Endothelial cell of umbilical vein (primary cell): Measurements from ENCODE around the gene TTC21A. TPM values are rescaled to one million over a fixed set of nuclear protein-coding genes. Genes with fewer than 3 reads are reported as not detected.

Source experiments
- BruUV-seq: library from RNA; stranded (reverse); fragments of 400-500 nt; replicated peaks from 2 replicates; lab custom pipeline; 2021; lab: Mats Ljungman, UMichigan
- CTCF ChIA-PET: fragments of 300-600, 350-600 bp; sonication (Branson Sonifier 250); formaldehyde crosslinking; loops from one replicate; lab custom pipeline; 2021; ENCODE audit warnings: antibody characterized with exemption, inconsistent platforms; lab: Charles Lee
- POLR2A ChIA-PET: fragments of 300-600, 350-600 bp; sonication (Branson Sonifier 250); formaldehyde crosslinking; loops from one replicate; lab custom pipeline; 2021; ENCODE audit warnings: antibody characterized with exemption, inconsistent platforms; lab: Charles Lee
- DNase-seq: peaks from one replicate; pipeline ENCODE4 v3.0.0-alpha.2; 2011; ENCODE audit warnings: low read depth, low spot score
- FAIRE-seq: peaks from 2 replicates; lab custom pipeline; 2011; peaks lifted over from hg19 to GRCh38; lab: Jason Lieb, UNC
- H2AFZ ChIP-seq: 2 replicates; pipeline ENCODE4 v1.6.0; 2012; ENCODE audit warnings: low read depth, low read length, control low read depth, inconsistent platforms
- H3K27ac ChIP-seq: 2 replicates; pipeline ENCODE4 v1.5.1; 2011; ENCODE audit warnings: low read depth, mild to moderate bottlenecking, control low read depth, low read length, moderate library complexity; ENCODE audit not compliant: insufficient read depth
- H3K27me3 ChIP-seq, 2 experiments: 2 replicates each; pipeline versions ENCODE4 v1.6.0 to v1.6.1; 2011; ENCODE audit warnings: low read length in 2 of 2, mixed read lengths in 1 of 2; ENCODE audit not compliant: control insufficient read depth in 2 of 2, insufficient read depth in 2 of 2
- H3K36me3 ChIP-seq, 2 experiments: 2 replicates in 1 of 2; 3 replicates in 1 of 2; pipeline ENCODE4 v1.5.1; 2011; ENCODE audit warnings: low read length in 2 of 2, mild to moderate bottlenecking in 1 of 2, moderate library complexity in 1 of 2; ENCODE audit not compliant: control insufficient read depth in 2 of 2, insufficient read depth in 2 of 2; ENCODE audit errors: extremely low read depth in 1 of 2
- H3K4me1 ChIP-seq: 3 replicates; pipeline ENCODE4 v1.5.1; 2011; ENCODE audit warnings: mild to moderate bottlenecking, low read length; ENCODE audit not compliant: control insufficient read depth, insufficient read depth; ENCODE audit errors: extremely low read depth
- H3K4me2 ChIP-seq: 2 replicates; pipeline ENCODE4 v1.6.1; 2011; ENCODE audit warnings: low read length, control low read depth, mixed read lengths; ENCODE audit not compliant: insufficient read depth
- H3K4me3 ChIP-seq, 3 experiments: fragments of 200-600 bp in 1 of 3; sonication (generic), shearing (Covaris generic) in 1 of 3; replicated peaks in 1 of 3; 2 replicates each; pipeline ENCODE4 v1.5.1; 2011 to 2016; ENCODE audit warnings: control low read depth in 3 of 3, low read length in 3 of 3, mild to moderate bottlenecking in 2 of 3, inconsistent platforms in 1 of 3, low read depth in 1 of 3, moderate library complexity in 1 of 3; ENCODE audit not compliant: insufficient read depth in 1 of 3
- H3K79me2 ChIP-seq: 2 replicates; pipeline ENCODE4 v1.6.0; 2012; ENCODE audit warnings: low read length, inconsistent platforms; ENCODE audit not compliant: control insufficient read depth, insufficient read depth
- H3K9ac ChIP-seq: replicated peaks from 2 replicates; pipeline ENCODE3; 2011; ENCODE audit warnings: low read length, control low read depth; ENCODE audit not compliant: insufficient read depth; ENCODE audit errors: extremely low read depth
- H3K9me1 ChIP-seq: replicated peaks from 3 replicates; pipeline ENCODE4 v1.6.0; 2011; ENCODE audit warnings: mild to moderate bottlenecking, low read length; ENCODE audit not compliant: control insufficient read depth, insufficient read depth; ENCODE audit errors: extremely low read depth
- H3K9me3 ChIP-seq: replicated peaks from 2 replicates; pipeline ENCODE4 v1.5.1; 2012; ENCODE audit warnings: low read length, inconsistent platforms; ENCODE audit not compliant: control insufficient read depth, insufficient read depth
- H4K20me1 ChIP-seq: replicated peaks from 2 replicates; pipeline ENCODE3; 2011; ENCODE audit warnings: mild to moderate bottlenecking, low read length; ENCODE audit not compliant: control insufficient read depth, insufficient read depth; ENCODE audit errors: extremely low read depth
- CTCF ChIP-seq, 2 donors: IDR thresholded peaks; 1 replicate in 1 of 2; 2 replicates in 1 of 2; pipeline ENCODE4 v1.5.1; 2011; ENCODE audit warnings: low read length in 2 of 2, mild to moderate bottlenecking in 2 of 2, moderate library complexity in 2 of 2, control low read depth in 1 of 2, inconsistent platforms in 1 of 2, low read depth in 1 of 2; ENCODE audit not compliant: insufficient read depth in 1 of 2; ENCODE audit errors: extremely low read depth in 1 of 2
- EZH2 ChIP-seq: IDR thresholded peaks from 2 replicates; pipeline ENCODE4 v1.6.1; 2012; ENCODE audit warnings: borderline replicate concordance, low read depth, mild to moderate bottlenecking, moderate library complexity, low read length, inconsistent platforms; ENCODE audit not compliant: severe bottlenecking
- FOS ChIP-seq: IDR thresholded peaks from 2 replicates; pipeline ENCODE4 v1.6.1; 2011; ENCODE audit warnings: mild to moderate bottlenecking, low read length, moderate library complexity, borderline replicate concordance; ENCODE audit not compliant: insufficient read depth
- GATA2 ChIP-seq: IDR thresholded peaks from 2 replicates; pipeline ENCODE4 v1.7.0; 2011; ENCODE audit warnings: low read depth, mild to moderate bottlenecking, moderate library complexity, mixed read lengths, low read length; ENCODE audit not compliant: insufficient read length, insufficient read depth
- JUN ChIP-seq: IDR thresholded peaks from 2 replicates; pipeline ENCODE4 v1.6.1; 2011; ENCODE audit warnings: borderline replicate concordance, low read depth; ENCODE audit not compliant: insufficient read length, insufficient read depth
- MYC ChIP-seq: IDR thresholded peaks from one replicate; pipeline ENCODE4 v1.6.1; 2011; ENCODE audit warnings: mild to moderate bottlenecking, low read depth, low read length
- POLR2A ChIP-seq: IDR thresholded peaks from 2 replicates; pipeline ENCODE4 v1.6.1; 2012; ENCODE audit warnings: low read depth, mild to moderate bottlenecking, control low read depth, low read length
- POLR2AphosphoS5 ChIP-seq: IDR thresholded peaks from 2 replicates; pipeline ENCODE4 v1.6.1; 2012; ENCODE audit warnings: low read depth, mild to moderate bottlenecking, control low read depth, low read length, moderate library complexity; ENCODE audit not compliant: insufficient read depth
- dilution Hi-C: fragments of 300-500 bp; cut with MboI; formaldehyde crosslinking; loops from one replicate; pipeline ENCODE4 v1.15.0; 2019; ENCODE audit warnings: low sequenced_read_pairs; ENCODE audit not compliant: extremely low pct_ligation_motif_present
- intact Hi-C: fragments of 100-400 bp; cut with micrococcal nuclease; formaldehyde crosslinking; loops from one replicate; pipeline ENCODE4 v1.10.0; 2022
- polyA plus RNA-seq, 4 experiments: library from polyadenylated mRNA; depleted of rRNA in 3 of 4; stranded (reverse) in 3 of 4; unstranded in 1 of 4; fragments of >200 nt; gene quantifications; 2 replicates each; pipeline versions ENCODE4 v1.2.1 to v1.2.3, GENCODE V29; 2011 to 2012; ENCODE audit warnings: missing spikeins in 1 of 4
- total RNA-seq: library from RNA; stranded (reverse); gene quantifications from 2 replicates; pipeline ENCODE4 v1.2.3, GENCODE V29; 2021
- TF ChIP-seq, protein P1 (sequence below): IDR thresholded peaks from 2 replicates; pipeline ENCODE4 v1.6.1; 2011; ENCODE audit not compliant: insufficient read depth, insufficient read length

The TTC21A gene
- total and polyA plus RNA-seq, 2 donors (not counting 3 experiments of a cell fraction or from before 2014, with no cell fraction given), result 4.7 to 7.8 TPM

DNA sequence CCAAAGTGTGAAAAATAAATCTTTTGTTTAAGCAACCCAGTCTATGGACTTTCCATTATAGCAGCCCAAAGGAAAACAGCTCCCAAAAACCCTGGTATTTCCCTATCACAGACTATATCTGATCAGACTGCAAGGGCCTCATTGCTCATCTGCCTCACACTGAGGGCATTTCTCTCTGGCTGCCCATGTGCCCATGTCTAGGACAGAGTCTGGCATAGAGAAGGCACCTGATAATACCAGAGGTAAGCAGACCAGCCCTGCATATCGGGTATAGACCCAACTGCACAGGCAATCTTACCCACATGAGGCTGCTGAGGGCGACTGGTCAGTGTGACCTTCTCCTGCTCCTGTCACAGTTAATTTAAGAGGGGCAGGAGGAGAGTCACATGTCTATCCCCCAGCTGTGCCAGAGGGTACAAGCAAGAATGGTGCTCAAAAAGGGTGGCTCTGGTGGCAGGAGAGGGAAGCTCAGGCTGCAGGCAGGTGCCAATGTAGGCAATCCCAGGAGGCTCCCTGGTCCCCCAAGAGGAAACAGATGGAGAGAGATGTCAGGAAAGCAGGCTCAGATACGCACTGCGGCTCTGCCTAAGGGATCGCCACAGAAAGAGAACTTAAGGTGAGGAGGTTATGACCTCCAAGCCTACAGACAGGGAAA is 42.8 kb downstream of the TTC21A start:
- peak overlapping the region; percentile 94 for H3K27ac ChIP-seq
- H3K79me2 ChIP-seq, result peaks cover 60% of the 10 kb centered on the region
- no peaks in the 10 kb centered on the region for H3K27me3 ChIP-seq
- peak overlapping the region; percentile 69 for H3K4me2 ChIP-seq
- no peaks in the 10 kb centered on the region for H3K9me1 ChIP-seq
- peak overlapping the region; percentile 90 for H3K9ac ChIP-seq
- peak; percentile 70 for DNase-seq
- H2AFZ ChIP-seq, result no peak overlapping the region
- dilution Hi-C loops, result no loop called here
- ChIA-PET POLR2A (interaction anchor here (1.5 to 1.7 kb wide), 2 partner anchors 16 to 22 kb away, joined by 3 to 7 read pairs; no protein-coding TSS in a partner anchor), CTCF (interaction anchor here (0.6 to 3.3 kb wide), 7 partner anchors 8 to 141 kb away, joined by 3 to 20 read pairs (median 3); no protein-coding TSS in a partner anchor)
- no peaks in the 10 kb centered on the region for H4K20me1 ChIP-seq
- H3K36me3 ChIP-seq, result peaks cover 4 to 5% of the 10 kb centered on the region in 2 experiments
- no TSS peak for BruUV-seq
- no peaks in the 10 kb centered on the region for H3K9me3 ChIP-seq
- H3K4me1 ChIP-seq, result peaks cover 63% of the 10 kb centered on the region
- intact Hi-C loops, result no loop called here
- H3K4me3 ChIP-seq, result peak overlapping the region in 2 of 3 experiments; percentile 14 to 15
- peak; percentile 59 for FAIRE-seq
- TF ChIP-seq MYC (no peak), FOS (no peak), POLR2A (no peak), CTCF (IDR thresholded peaks at IDR 0.05; ENCODE audit: extremely low read depth in 1 of 2, insufficient read depth in 1 of 2, low read depth in 1 of 2, low read length in 2 of 2) (peak in 1 of 2 donors; percentile 34), GATA2 (peak; percentile 26), JUN (no peak), EZH2 (no peak), POLR2AphosphoS5 (no peak)
- TF ChIP-seq, protein P1, sequence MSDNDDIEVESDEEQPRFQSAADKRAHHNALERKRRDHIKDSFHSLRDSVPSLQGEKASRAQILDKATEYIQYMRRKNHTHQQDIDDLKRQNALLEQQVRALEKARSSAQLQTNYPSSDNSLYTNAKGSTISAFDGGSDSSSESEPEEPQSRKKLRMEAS, result no peak
